ENCODE results near the gene NCKAP1. TPM values are rescaled to one million over a fixed set of nuclear protein-coding genes. Genes with fewer than 3 reads are reported as not detected.

NCKAP1 gene
- total RNA-seq, 4 donors from 2014 or later, result 33.8 to 96.5 (median 77.4) TPM

DNA sequence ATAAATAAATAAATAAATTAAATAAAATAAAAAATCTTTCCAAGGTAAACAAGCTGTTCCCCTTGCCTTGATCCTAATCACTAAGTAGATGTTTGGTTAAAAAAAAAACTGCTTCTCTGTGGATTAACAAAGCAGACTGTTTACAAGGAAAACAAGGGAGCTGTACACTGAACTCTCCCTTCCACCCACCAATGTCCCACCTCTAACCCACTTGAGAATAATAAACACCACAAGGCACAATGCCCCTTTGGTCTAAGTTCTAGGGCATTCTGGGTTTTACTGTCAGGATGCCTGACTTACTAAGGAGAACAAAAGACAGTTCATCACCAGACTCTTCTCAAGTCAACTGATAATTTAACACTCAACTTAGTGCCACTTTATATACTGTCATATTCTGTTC, 83.5 kb downstream of the NCKAP1 start:
- Histone ChIP-seq H3K4me1 (no peaks in the 10 kb centered on the region), H3K27me3 (no peaks in the 10 kb centered on the region), H3K4me3 (no peak overlapping the region), H3K27ac (no peak overlapping the region), H3K36me3 (peaks cover 0 to 61% (median 0%) of the 10 kb centered on the region in 3 donors), H3K9me3 (no peaks in the 10 kb centered on the region)
- DNase-seq, result no peak
- TF ChIP-seq, protein P1, sequence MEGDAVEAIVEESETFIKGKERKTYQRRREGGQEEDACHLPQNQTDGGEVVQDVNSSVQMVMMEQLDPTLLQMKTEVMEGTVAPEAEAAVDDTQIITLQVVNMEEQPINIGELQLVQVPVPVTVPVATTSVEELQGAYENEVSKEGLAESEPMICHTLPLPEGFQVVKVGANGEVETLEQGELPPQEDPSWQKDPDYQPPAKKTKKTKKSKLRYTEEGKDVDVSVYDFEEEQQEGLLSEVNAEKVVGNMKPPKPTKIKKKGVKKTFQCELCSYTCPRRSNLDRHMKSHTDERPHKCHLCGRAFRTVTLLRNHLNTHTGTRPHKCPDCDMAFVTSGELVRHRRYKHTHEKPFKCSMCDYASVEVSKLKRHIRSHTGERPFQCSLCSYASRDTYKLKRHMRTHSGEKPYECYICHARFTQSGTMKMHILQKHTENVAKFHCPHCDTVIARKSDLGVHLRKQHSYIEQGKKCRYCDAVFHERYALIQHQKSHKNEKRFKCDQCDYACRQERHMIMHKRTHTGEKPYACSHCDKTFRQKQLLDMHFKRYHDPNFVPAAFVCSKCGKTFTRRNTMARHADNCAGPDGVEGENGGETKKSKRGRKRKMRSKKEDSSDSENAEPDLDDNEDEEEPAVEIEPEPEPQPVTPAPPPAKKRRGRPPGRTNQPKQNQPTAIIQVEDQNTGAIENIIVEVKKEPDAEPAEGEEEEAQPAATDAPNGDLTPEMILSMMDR (IDR thresholded peaks at IDR 0.05), result no peak
- TF ChIP-seq POLR2A (IDR thresholded peaks at IDR 0.05), result no peak

DNA sequence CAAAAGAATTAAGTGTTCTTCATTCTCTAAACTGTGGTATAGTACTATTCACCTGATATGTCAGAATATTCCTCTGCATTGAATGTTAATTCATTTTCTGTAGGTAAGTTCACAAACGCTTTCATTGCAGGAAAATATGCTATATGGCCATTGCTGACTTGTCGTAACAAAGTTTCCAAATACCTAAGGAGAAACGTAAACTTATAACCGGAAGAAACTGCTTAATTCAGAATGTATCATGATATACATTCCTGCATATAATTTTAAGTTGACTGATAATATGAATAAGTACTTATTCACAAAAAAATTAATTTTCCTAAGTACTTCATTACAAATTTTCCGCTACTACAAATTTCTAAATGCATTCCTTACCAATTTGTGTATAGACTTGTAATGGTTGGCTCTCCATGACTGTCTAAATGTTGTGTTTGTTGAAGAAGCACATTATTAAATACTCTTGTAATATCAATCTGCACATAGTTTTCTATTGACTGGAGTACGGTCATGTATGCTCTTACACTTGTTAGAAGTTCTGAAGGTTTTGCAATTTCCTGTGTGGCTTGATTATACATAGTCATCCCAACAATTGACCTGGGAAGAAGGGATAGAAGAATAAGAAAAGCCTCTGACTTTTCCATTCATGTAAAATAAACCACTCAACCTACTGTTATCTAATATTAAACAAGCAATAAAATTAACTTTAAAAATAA, 85.4 kb downstream of the NCKAP1 start:
- Histone ChIP-seq H3K27ac (no peak overlapping the region), H3K9me3 (no peaks in the 10 kb centered on the region), H3K4me3 (no peak overlapping the region), H3K4me1 (no peaks in the 10 kb centered on the region), H3K36me3 (peaks cover 0 to 42% (median 0%) of the 10 kb centered on the region in 3 donors), H3K27me3 (no peaks in the 10 kb centered on the region)
- TF ChIP-seq POLR2A (IDR thresholded peaks at IDR 0.05), result no peak
- TF ChIP-seq, protein P1 (IDR thresholded peaks at IDR 0.05), result no peak
- DNase-seq, result no peak

DNA sequence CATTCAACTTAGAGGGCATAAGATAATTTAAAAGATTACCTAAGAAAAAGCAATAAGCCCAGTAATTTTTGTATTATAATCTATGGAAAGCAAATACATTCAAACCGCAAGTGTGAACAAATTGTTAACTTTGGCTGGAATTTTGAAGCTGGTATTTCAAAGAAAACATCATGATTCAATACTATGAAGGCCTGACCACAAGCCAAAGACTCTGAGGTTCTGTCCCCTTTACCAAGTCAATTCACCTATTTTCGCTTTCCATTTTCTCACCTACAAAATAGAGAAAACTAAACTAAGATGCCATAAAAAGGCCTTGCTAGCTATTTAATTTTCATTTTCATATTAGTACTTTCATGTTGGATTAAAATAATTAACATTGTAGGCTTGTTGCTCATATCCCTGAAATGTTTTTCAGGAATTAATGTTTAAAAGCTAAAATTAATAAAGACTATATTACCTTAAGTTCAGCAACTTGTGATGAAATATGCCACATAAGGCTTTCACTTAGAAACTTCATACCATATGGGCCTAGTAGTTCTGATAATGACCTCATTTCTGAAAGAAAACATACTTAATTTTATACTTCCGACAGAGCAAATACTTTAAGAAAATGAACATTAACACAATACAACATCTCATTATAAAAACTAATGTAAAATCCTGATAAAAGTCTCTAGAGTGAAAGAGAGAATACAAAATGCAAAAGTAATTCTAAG, 86.2 kb downstream of the NCKAP1 start:
- no peak for TF ChIP-seq POLR2A (IDR thresholded peaks at IDR 0.05)
- TF ChIP-seq, protein P1 (IDR thresholded peaks at IDR 0.05), result no peak
- H3K27me3 ChIP-seq, result no peaks in the 10 kb centered on the region
- no peaks in the 10 kb centered on the region for H3K9me3 ChIP-seq
- no peak for DNase-seq
- no peaks in the 10 kb centered on the region for H3K4me1 ChIP-seq
- peaks cover 0 to 34% (median 0%) of the 10 kb centered on the region in 3 donors for H3K36me3 ChIP-seq
- no peak overlapping the region for H3K27ac ChIP-seq
- H3K4me3 ChIP-seq, result no peak overlapping the region

DNA sequence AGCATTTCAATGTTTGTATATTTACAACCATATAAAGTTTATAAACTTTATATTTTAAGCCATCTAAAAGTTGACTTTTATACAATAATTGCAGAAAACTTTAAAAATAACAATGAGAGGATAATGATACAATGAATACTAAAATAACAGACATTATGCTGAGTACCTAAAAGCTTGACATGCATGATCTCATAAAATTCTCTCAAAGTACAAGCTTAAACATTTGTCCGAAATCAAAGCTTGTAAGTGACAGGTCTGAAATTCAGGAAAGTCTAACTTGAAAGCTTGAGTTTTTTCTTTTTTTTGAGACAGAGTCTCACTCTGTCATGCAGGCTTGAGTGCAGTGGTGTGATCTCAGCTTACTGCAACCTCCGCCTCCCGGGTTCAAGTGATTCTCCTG, 87.7 kb downstream of the NCKAP1 start:
- Histone ChIP-seq H3K4me3 (no peak overlapping the region), H3K27ac (no peak overlapping the region), H3K36me3 (peaks cover 0 to 21% (median 0%) of the 10 kb centered on the region in 3 donors), H3K27me3 (no peaks in the 10 kb centered on the region), H3K9me3 (no peaks in the 10 kb centered on the region), H3K4me1 (no peaks in the 10 kb centered on the region)
- TF ChIP-seq POLR2A (IDR thresholded peaks at IDR 0.05), result no peak
- TF ChIP-seq, protein P1 (IDR thresholded peaks at IDR 0.05), result no peak
- DNase-seq, result no peak

DNA sequence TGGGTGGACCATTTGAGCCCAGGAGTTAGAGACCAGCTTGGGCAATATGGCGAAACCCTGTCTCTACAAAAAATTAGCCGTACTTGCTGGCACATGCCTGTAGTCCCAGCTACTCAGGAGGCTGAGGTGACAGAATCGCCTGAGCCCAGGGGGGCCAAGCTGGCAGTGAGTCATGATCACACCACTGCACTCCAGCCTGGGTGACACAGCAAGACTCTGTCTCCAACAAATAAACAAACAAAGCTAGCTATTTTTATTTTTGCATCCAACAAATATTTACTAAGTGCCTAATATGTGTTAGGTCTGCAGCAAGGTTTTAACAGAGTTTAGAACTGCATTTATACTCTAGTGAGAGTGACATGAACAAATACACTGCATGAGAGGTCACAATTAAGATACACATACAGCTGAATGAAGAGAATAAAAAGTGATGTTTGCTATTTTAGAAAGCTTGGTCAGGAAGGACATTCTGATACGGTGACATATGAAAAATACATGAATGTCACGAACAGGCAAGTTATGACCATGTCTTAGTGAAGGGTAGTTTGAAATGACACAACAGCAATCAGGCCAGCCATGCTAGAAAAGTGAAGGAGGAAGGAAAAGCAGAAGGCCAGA, 88.6 kb downstream of the NCKAP1 start:
- H3K4me1 ChIP-seq, result no peaks in the 10 kb centered on the region
- no peaks in the 10 kb centered on the region for H3K27me3 ChIP-seq
- H3K9me3 ChIP-seq, result no peaks in the 10 kb centered on the region
- TF ChIP-seq POLR2A (IDR thresholded peaks at IDR 0.05), result no peak
- TF ChIP-seq, protein P1 (IDR thresholded peaks at IDR 0.05), result no peak
- no peak overlapping the region for H3K4me3 ChIP-seq
- no peak overlapping the region for H3K27ac ChIP-seq
- peaks cover 0 to 20% (median 0%) of the 10 kb centered on the region in 3 donors for H3K36me3 ChIP-seq
- no peak for DNase-seq

Data from Peyer's patch (tissue), 4 donors.